IMR-90 (cell line): Measurements from ENCODE around the gene FAIM2. TPM values are rescaled to one million over a fixed set of nuclear protein-coding genes. Genes with fewer than 3 reads are reported as not detected.

ENCODE experiments used
- ATAC-seq: fragments of 200-7000 bp; cut with Tn5 transposase; 2 replicates; pipeline ENCODE4 v1.9.1; 2020; ENCODE audit warnings: low read depth, mild to moderate bottlenecking, moderate library complexity
- BruUV-seq: library from RNA; stranded (reverse); fragments of 400-500 nt; replicated peaks from 2 replicates; lab custom pipeline; 2021; lab: Mats Ljungman, UMichigan
- CTCF ChIA-PET: fragments of 300-600 bp; formaldehyde crosslinking; extraction: SDS; loops from one replicate; lab custom pipeline; 2021; ENCODE audit warnings: antibody characterized with exemption; lab: Yijun Ruan, JAX
- POLR2A ChIA-PET: fragments of 300-600 bp; sonication (Branson Sonifier 250); formaldehyde crosslinking; loops from one replicate; lab custom pipeline; 2022; ENCODE audit warnings: antibody characterized with exemption; ENCODE audit not compliant: unreplicated experiment; lab: Charles Lee
- DNase-seq: peaks from one replicate; pipeline ENCODE4 v3.0.0; 2013
- H2AFZ ChIP-seq: replicated peaks from 2 replicates; pipeline ENCODE3; 2013; ENCODE audit warnings: low read length, mild to moderate bottlenecking; ENCODE audit not compliant: poor library complexity
- H2AK5ac ChIP-seq: 2 replicates; pipeline ENCODE4 v1.6.1; 2013; ENCODE audit warnings: low read depth, low read length, inconsistent platforms
- H2AK9ac ChIP-seq: replicated peaks from 2 replicates; pipeline ENCODE3; 2013; ENCODE audit warnings: mild to moderate bottlenecking, low read depth, low read length, moderate library complexity; ENCODE audit not compliant: poor library complexity
- H2BK120ac ChIP-seq: 2 replicates; pipeline ENCODE4 v1.6.1; 2013; ENCODE audit warnings: low read depth, low read length, inconsistent platforms
- H2BK15ac ChIP-seq: 3 replicates; pipeline ENCODE4 v1.6.1; 2013; ENCODE audit warnings: low read depth, low read length, inconsistent platforms
- H2BK20ac ChIP-seq: 2 replicates; pipeline ENCODE4 v1.6.1; 2013; ENCODE audit warnings: low read depth, mild to moderate bottlenecking, inconsistent platforms, low read length, moderate library complexity
- H2BK5ac ChIP-seq: 2 replicates; pipeline ENCODE4 v1.6.1; 2013; ENCODE audit warnings: mild to moderate bottlenecking, low read depth, low read length, inconsistent platforms; ENCODE audit not compliant: poor library complexity, severe bottlenecking
- H3K14ac ChIP-seq: replicated peaks from 2 replicates; pipeline ENCODE4 v1.6.1; 2013; ENCODE audit warnings: low read depth, low read length, inconsistent platforms
- H3K18ac ChIP-seq: 2 replicates; pipeline ENCODE4 v1.6.1; 2013; ENCODE audit warnings: low read depth, low read length, control low read depth
- H3K23ac ChIP-seq: 2 replicates; pipeline ENCODE4 v1.6.1; 2013; ENCODE audit warnings: low read depth, low read length, inconsistent platforms
- H3K27ac ChIP-seq: 2 replicates; pipeline ENCODE4 v1.5.1; 2013; ENCODE audit warnings: mild to moderate bottlenecking, control low read depth, low read length; ENCODE audit not compliant: insufficient read depth
- H3K27me3 ChIP-seq: 2 replicates; pipeline ENCODE4 v1.6.1; 2013; ENCODE audit warnings: low read length; ENCODE audit not compliant: control insufficient read depth, insufficient read depth
- H3K36me3 ChIP-seq: 2 replicates; pipeline ENCODE4 v1.6.1; 2013; ENCODE audit warnings: low read length, mixed read lengths; ENCODE audit not compliant: control insufficient read depth, insufficient read depth
- H3K4ac ChIP-seq: 2 replicates; pipeline ENCODE4 v1.6.1; 2013; ENCODE audit warnings: low read depth, low read length, inconsistent platforms
- H3K4me1 ChIP-seq: 2 replicates; pipeline ENCODE4 v1.6.1; 2013; ENCODE audit warnings: low read length, mixed read lengths; ENCODE audit not compliant: control insufficient read depth, insufficient read depth
- H3K4me2 ChIP-seq: 2 replicates; pipeline ENCODE4 v1.6.1; 2013; ENCODE audit warnings: low read depth, mild to moderate bottlenecking, control low read depth, low read length, moderate library complexity
- H3K4me3 ChIP-seq: 2 replicates; pipeline ENCODE4 v1.5.1; 2013; ENCODE audit warnings: low read depth, mild to moderate bottlenecking, control low read depth, low read length, moderate library complexity; ENCODE audit not compliant: insufficient read depth
- H3K56ac ChIP-seq: 2 replicates; pipeline ENCODE4 v1.6.1; 2013; ENCODE audit warnings: low read length, inconsistent platforms; ENCODE audit not compliant: insufficient read depth; ENCODE audit errors: extremely low read depth
- H3K79me1 ChIP-seq, 2 experiments: 2 replicates each; pipeline ENCODE4 v1.6.1; 2013; ENCODE audit warnings: low read length in 2 of 2, inconsistent platforms in 1 of 2, low read depth in 1 of 2
- H3K9ac ChIP-seq: 2 replicates; pipeline ENCODE4 v1.6.1; 2013; ENCODE audit warnings: low read depth, low read length, control low read depth
- H3K9me1 ChIP-seq: 2 replicates; pipeline ENCODE4 v1.6.1; 2013; ENCODE audit warnings: low read length, inconsistent platforms; ENCODE audit not compliant: insufficient read depth
- H3K9me3 ChIP-seq: 2 replicates; pipeline ENCODE4 v1.6.1; 2013; ENCODE audit warnings: low read length; ENCODE audit not compliant: control insufficient read depth, insufficient read depth
- H4K20me1 ChIP-seq: 2 replicates; pipeline ENCODE4 v1.6.1; 2013; ENCODE audit warnings: low read length, inconsistent platforms; ENCODE audit not compliant: insufficient read depth
- H4K5ac ChIP-seq: 2 replicates; pipeline ENCODE4 v1.6.1; 2013; ENCODE audit warnings: mild to moderate bottlenecking, low read depth, low read length, control low read depth
- H4K8ac ChIP-seq, 2 experiments: 2 replicates each; pipeline ENCODE4 v1.6.1; 2013; ENCODE audit warnings: low read depth in 2 of 2, low read length in 2 of 2, control low read depth in 1 of 2, inconsistent platforms in 1 of 2
- H4K91ac ChIP-seq: 2 replicates; pipeline ENCODE4 v1.6.1; 2013; ENCODE audit warnings: low read depth, low read length, inconsistent platforms; ENCODE audit not compliant: insufficient read depth
- BHLHE40 ChIP-seq: fragments of 150-350 bp; IDR thresholded peaks from 2 replicates; pipeline ENCODE4 v1.6.1; 2016; ENCODE audit warnings: mild to moderate bottlenecking, low read depth, low read length
- CEBPB ChIP-seq: IDR thresholded peaks from 2 replicates; pipeline ENCODE4 v1.6.1; 2012; ENCODE audit warnings: low read depth, low read length, improper control_type of control experiment
- CHD1 ChIP-seq: IDR thresholded peaks from 2 replicates; pipeline ENCODE4 v1.6.1; 2012; ENCODE audit warnings: low read depth, low read length, improper control_type of control experiment
- FOS ChIP-seq: fragments of 150-350 bp; IDR thresholded peaks from 2 replicates; pipeline ENCODE4 v1.6.1; 2016; ENCODE audit warnings: low read depth, low read length
- MAFK ChIP-seq: IDR thresholded peaks from 2 replicates; pipeline ENCODE4 v1.6.1; 2012; ENCODE audit warnings: low read depth, low read length, improper control_type of control experiment
- MAZ ChIP-seq: IDR thresholded peaks from 2 replicates; pipeline ENCODE4 v1.6.1; 2012; ENCODE audit warnings: low read depth, mild to moderate bottlenecking, low read length, improper control_type of control experiment, moderate library complexity, borderline replicate concordance
- MXI1 ChIP-seq: IDR thresholded peaks from 2 replicates; pipeline ENCODE4 v1.6.1; 2012; ENCODE audit warnings: low read depth, mild to moderate bottlenecking, low read length, moderate library complexity, borderline replicate concordance
- NFE2L2 ChIP-seq: fragments of 150-350 bp; IDR thresholded peaks from 2 replicates; pipeline ENCODE4 v1.6.1; 2016; ENCODE audit warnings: low read depth, mild to moderate bottlenecking, low read length
- POLR2A ChIP-seq: IDR thresholded peaks from 2 replicates; pipeline ENCODE4 v1.6.1; 2012; ENCODE audit warnings: mild to moderate bottlenecking, low read depth, low read length
- RAD21 ChIP-seq: IDR thresholded peaks from 2 replicates; pipeline ENCODE4 v1.6.1; 2012; ENCODE audit warnings: low read length, improper control_type of control experiment
- RCOR1 ChIP-seq: IDR thresholded peaks from 2 replicates; pipeline ENCODE4 v1.6.1; 2012; ENCODE audit warnings: mild to moderate bottlenecking, low read length, improper control_type of control experiment; ENCODE audit not compliant: insufficient replicate concordance
- RFX5 ChIP-seq: IDR thresholded peaks from 2 replicates; pipeline ENCODE4 v1.8.0; 2012; ENCODE audit warnings: low read depth, mild to moderate bottlenecking, low read length, moderate library complexity
- SMC3 ChIP-seq: fragments of 150-350 bp; IDR thresholded peaks from 2 replicates; pipeline ENCODE4 v1.6.1; 2016; ENCODE audit warnings: low read depth, mild to moderate bottlenecking, antibody characterized with exemption, low read length, moderate library complexity
- USF2 ChIP-seq: fragments of 150-350 bp; IDR thresholded peaks from 2 replicates; pipeline ENCODE4 v1.6.1; 2017; ENCODE audit warnings: mild to moderate bottlenecking, antibody characterized with exemption, low read length, low read depth
- WGBS, 2 experiments: methylation state at CpG; one replicate each; pipeline versions ENCODE4 v1.1.5 to v1.1.7; 2013; ENCODE audit warnings: missing lambda C conversion rate in 2 of 2; ENCODE audit not compliant: insufficient read length in 1 of 2; ENCODE audit errors: extremely low coverage in 2 of 2; 5-methylcytosine and 5-hydroxymethylcytosine counted together
- dilution Hi-C: fragments of 300-500 bp; cut with HindIII; formaldehyde crosslinking; loops from one replicate; pipeline ENCODE4 v1.14.3; 2018; ENCODE audit warnings: low sequenced_read_pairs; ENCODE audit not compliant: unreplicated experiment
- in situ Hi-C: fragments of 300-500 bp; cut with MboI; formaldehyde crosslinking; loops from 3 replicates; pipeline ENCODE4 v1.14.3; 2019; ENCODE audit warnings: low sequenced_read_pairs, inconsistent platforms, mixed read lengths
- intact Hi-C: fragments of 100-400 bp; cut with micrococcal nuclease; formaldehyde crosslinking; loops from 2 replicates; pipeline ENCODE4 v1.10.0; 2022
- polyA plus RNA-seq, 3 experiments: library from polyadenylated mRNA; depleted of rRNA; stranded (reverse); fragments of >200 nt; gene quantifications; 2 replicates each; pipeline ENCODE4 v1.2.3, GENCODE V29; 2012; ENCODE audit warnings: low replicate concordance in 1 of 3
- total RNA-seq: library from RNA; depleted of rRNA; stranded (reverse); fragments of >200 nt; gene quantifications from 2 replicates; pipeline ENCODE4 v1.2.3, GENCODE V29; 2012
- TF ChIP-seq, protein P1 (sequence below): fragments of 150-350 bp; IDR thresholded peaks from 2 replicates; pipeline ENCODE4 v1.6.1; 2016; ENCODE audit warnings: low read depth, mild to moderate bottlenecking, low read length, moderate library complexity, borderline replicate concordance
- TF ChIP-seq, protein P2 (sequence below): conservative IDR thresholded peaks from 2 replicates; pipeline ENCODE4 v1.5.1; 2012; ENCODE audit warnings: mild to moderate bottlenecking, low read depth, low read length, improper control_type of control experiment

FAIM2 gene
- total and polyA plus RNA-seq, 2 of the 4 experiments (the other 2 are of a cell fraction) = 0.72 to 5.3 TPM

DNA sequence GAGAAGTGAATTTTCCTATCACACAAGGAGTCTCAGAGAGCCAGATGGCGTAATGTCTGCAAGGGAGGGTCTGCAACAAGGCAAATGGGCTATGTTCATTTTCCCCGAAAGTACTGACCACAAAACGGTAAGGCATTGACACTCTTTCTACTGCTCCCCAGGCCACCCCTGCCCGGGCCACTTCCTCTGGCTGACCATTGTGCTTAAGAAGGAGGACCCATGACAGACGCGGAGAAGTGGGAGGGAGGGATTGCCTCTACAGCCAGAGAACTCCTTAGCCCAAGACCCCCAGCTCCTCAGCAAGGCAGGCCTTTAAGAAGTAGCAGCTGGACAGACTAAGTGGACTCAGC, 76.7 kb downstream of the FAIM2 start:
- Histone ChIP-seq H2AK9ac (peak overlapping the region; percentile 90), H3K18ac (peak overlapping the region; percentile 14; the same call in 1 of the 2 replicates), H2BK5ac (peak overlapping the region; percentile 76), H4K20me1 (peaks cover 56% of the 10 kb centered on the region), H2BK120ac (peak overlapping the region; percentile 44), H3K4me1 (peaks cover 27% of the 10 kb centered on the region), H4K91ac (peak overlapping the region; percentile 90), H3K56ac (peak overlapping the region; percentile 86; the same call in 1 of the 2 replicates), H4K8ac (peak overlapping the region; percentile 62 to 86), H3K23ac (peak overlapping the region; percentile 92), H4K5ac (peak overlapping the region; percentile 22; the same call in 1 of the 2 replicates), H2BK15ac (peak overlapping the region; percentile 41; the same call in 1 of the 3 replicates), H3K4me3 (peak overlapping the region; percentile 72), H3K4me2 (peak overlapping the region; percentile 93), H3K9me3 (no peaks in the 10 kb centered on the region), H3K9ac (peak overlapping the region; percentile 91), H3K27me3 (no peaks in the 10 kb centered on the region), H3K27ac (peak overlapping the region; percentile 92), H3K79me1 (peaks cover 9 to 70% of the 10 kb centered on the region in 2 experiments; a peak in 3 of 4 replicates), H2AFZ (peak overlapping the region; percentile 91), H3K4ac (peak overlapping the region; percentile 90), H3K14ac (peak overlapping the region; percentile 92), H3K9me1 (peaks cover 27% of the 10 kb centered on the region), H2BK20ac (no peak overlapping the region), H3K36me3 (peaks cover 2% of the 10 kb centered on the region; the same call in 1 of the 2 replicates), H2AK5ac (peak overlapping the region; percentile 96)
- DNase-seq (no peak), ATAC-seq (no peak)
- BruUV-seq = no TSS peak
- dilution Hi-C loops = no loop called here
- POLR2A ChIA-PET = no interaction called here
- CTCF ChIA-PET = no interaction called here
- intact Hi-C loops = no loop called here
- in situ Hi-C loops = no loop called here
- no CpG with 5 or more reads among the region's 6 CpGs for WGBS, 2 experiments
- no peak for TF ChIP-seq USF2
- TF ChIP-seq BHLHE40 = no peak
- no peak for TF ChIP-seq FOS
- TF ChIP-seq RAD21 = no peak
- TF ChIP-seq, protein P1, sequence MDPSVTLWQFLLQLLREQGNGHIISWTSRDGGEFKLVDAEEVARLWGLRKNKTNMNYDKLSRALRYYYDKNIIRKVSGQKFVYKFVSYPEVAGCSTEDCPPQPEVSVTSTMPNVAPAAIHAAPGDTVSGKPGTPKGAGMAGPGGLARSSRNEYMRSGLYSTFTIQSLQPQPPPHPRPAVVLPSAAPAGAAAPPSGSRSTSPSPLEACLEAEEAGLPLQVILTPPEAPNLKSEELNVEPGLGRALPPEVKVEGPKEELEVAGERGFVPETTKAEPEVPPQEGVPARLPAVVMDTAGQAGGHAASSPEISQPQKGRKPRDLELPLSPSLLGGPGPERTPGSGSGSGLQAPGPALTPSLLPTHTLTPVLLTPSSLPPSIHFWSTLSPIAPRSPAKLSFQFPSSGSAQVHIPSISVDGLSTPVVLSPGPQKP = no peak
- no peak for TF ChIP-seq RCOR1
- no peak for TF ChIP-seq CHD1
- TF ChIP-seq SMC3 = no peak
- TF ChIP-seq RFX5 = no peak
- no peak for TF ChIP-seq MAZ
- TF ChIP-seq, protein P2, sequence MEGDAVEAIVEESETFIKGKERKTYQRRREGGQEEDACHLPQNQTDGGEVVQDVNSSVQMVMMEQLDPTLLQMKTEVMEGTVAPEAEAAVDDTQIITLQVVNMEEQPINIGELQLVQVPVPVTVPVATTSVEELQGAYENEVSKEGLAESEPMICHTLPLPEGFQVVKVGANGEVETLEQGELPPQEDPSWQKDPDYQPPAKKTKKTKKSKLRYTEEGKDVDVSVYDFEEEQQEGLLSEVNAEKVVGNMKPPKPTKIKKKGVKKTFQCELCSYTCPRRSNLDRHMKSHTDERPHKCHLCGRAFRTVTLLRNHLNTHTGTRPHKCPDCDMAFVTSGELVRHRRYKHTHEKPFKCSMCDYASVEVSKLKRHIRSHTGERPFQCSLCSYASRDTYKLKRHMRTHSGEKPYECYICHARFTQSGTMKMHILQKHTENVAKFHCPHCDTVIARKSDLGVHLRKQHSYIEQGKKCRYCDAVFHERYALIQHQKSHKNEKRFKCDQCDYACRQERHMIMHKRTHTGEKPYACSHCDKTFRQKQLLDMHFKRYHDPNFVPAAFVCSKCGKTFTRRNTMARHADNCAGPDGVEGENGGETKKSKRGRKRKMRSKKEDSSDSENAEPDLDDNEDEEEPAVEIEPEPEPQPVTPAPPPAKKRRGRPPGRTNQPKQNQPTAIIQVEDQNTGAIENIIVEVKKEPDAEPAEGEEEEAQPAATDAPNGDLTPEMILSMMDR = no peak
- no peak for TF ChIP-seq NFE2L2
- TF ChIP-seq POLR2A = no peak
- no peak for TF ChIP-seq CEBPB
- TF ChIP-seq MXI1 = no peak
- TF ChIP-seq MAFK = no peak
